A673 (cell line): ENCODE measurements around the gene ZGLP1.

Experiments
- EZH2 ChIP-seq: fragments of 200-600 bp; sonication (generic); IDR thresholded peaks from 2 replicates; pipeline ENCODE4 v1.6.1; 2017; ENCODE audit warnings: borderline replicate concordance, low read depth, mild to moderate bottlenecking, mixed read lengths, antibody characterized with exemption, low read length; ENCODE audit not compliant: poor library complexity, severe bottlenecking
- TF ChIP-seq, protein P1 (sequence below): fragments of 300-800, 200-600 bp; sonication (generic); conservative IDR thresholded peaks from 2 replicates; pipeline ENCODE4 v1.5.1; 2017; ENCODE audit warnings: low read depth, mild to moderate bottlenecking, antibody characterized with exemption, low read length, moderate library complexity, mixed read lengths

DNA sequence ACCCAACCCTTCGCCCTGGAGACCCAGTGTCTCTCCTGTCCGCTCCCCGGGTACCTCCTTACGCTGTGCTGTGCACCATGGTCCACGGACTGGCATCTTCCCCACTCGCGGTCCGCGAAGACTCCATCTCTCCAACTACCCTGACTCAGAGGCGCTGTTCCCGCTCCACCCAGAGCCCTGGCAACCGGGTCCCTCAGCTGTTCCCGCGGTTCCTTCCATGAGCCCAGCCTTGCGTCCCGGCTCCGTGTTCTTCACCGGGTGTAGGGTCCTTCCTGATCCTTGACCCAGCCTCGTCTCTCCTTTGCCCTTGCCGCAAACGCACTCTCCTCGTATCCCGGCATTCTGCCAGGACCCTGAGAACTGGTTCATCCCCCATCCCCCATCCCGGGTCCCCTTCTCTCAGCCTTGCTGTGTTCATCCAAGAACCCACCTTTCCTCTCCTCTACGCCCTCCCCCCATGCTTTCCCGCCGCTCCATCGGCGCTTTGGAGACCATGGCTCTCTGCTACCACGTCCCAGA, 19.2 kb downstream of the ZGLP1 start:
- no peak for TF ChIP-seq EZH2
- TF ChIP-seq, protein P1, sequence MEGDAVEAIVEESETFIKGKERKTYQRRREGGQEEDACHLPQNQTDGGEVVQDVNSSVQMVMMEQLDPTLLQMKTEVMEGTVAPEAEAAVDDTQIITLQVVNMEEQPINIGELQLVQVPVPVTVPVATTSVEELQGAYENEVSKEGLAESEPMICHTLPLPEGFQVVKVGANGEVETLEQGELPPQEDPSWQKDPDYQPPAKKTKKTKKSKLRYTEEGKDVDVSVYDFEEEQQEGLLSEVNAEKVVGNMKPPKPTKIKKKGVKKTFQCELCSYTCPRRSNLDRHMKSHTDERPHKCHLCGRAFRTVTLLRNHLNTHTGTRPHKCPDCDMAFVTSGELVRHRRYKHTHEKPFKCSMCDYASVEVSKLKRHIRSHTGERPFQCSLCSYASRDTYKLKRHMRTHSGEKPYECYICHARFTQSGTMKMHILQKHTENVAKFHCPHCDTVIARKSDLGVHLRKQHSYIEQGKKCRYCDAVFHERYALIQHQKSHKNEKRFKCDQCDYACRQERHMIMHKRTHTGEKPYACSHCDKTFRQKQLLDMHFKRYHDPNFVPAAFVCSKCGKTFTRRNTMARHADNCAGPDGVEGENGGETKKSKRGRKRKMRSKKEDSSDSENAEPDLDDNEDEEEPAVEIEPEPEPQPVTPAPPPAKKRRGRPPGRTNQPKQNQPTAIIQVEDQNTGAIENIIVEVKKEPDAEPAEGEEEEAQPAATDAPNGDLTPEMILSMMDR: no peak
